ENCODE results near the gene TMIE. TPM values are rescaled to one million over a fixed set of nuclear protein-coding genes. Genes with fewer than 3 reads are reported as not detected.

TMIE gene
- total RNA-seq, 1 experiment from 2014 or later, result 6.5 TPM

DNA sequence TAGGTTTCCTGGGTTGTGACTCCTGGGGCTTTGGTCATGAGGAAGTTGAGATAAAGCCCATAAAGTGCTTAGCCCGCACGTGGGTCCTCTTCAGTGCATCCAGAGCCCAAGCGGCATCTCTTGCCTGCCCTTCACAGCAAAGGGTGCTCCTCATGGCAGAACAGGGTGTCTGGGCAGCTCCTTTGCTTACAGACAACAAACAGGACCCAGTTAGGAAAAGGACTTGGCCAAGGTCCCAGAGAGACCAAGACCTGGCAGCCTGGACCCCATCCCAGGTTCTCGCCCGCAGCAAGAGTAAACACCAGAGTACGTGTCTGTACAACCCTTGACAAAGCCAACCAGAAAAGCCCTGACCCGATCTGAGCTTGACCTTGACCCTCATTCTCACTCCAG lies 34.7 kb upstream of the TMIE start:
- BruUV-seq (replicated peaks), result TSS peak; percentile 24
- POLR2A ChIA-PET (ENCODE audit: unreplicated experiment), result interaction anchor here (0.8 kb wide), 1 partner anchor 1304 kb away, joined by 3 read pairs; no protein-coding TSS in a partner anchor
- CTCF ChIA-PET, result no interaction called here

DNA sequence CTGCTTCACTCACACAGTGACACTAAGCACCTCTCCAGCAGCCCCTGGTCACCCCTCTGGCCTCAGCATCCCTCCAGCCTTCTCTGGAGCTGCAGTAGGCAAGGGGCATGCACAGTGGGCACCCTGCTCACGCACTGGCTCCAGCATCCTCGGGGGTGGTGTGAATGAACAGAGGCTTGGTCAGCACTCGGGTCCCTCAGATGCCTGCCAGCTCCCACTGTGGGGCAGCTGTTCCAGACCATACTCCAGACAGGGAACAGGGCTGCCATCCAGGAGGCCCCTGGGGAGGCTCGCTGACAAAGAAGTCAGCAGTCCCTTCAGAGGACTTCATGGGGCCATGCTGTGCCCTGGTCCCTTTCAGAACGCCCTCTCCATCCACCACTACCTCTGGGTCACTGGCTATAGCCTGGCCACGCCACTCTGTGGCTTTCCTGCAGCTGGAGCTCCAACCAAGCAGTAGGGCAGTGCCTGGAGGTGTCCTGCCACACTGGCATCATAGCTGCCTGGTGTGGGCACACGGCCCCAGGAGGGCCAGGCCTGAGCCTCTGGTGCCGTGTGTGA lies 34.1 kb upstream of the TMIE start:
- TF ChIP-seq, protein P1, sequence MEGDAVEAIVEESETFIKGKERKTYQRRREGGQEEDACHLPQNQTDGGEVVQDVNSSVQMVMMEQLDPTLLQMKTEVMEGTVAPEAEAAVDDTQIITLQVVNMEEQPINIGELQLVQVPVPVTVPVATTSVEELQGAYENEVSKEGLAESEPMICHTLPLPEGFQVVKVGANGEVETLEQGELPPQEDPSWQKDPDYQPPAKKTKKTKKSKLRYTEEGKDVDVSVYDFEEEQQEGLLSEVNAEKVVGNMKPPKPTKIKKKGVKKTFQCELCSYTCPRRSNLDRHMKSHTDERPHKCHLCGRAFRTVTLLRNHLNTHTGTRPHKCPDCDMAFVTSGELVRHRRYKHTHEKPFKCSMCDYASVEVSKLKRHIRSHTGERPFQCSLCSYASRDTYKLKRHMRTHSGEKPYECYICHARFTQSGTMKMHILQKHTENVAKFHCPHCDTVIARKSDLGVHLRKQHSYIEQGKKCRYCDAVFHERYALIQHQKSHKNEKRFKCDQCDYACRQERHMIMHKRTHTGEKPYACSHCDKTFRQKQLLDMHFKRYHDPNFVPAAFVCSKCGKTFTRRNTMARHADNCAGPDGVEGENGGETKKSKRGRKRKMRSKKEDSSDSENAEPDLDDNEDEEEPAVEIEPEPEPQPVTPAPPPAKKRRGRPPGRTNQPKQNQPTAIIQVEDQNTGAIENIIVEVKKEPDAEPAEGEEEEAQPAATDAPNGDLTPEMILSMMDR (conservative IDR thresholded peaks at IDR 0.05), result no peak
- TF ChIP-seq EZH2 (IDR thresholded peaks at IDR 0.05; ENCODE audit: low read depth), result no peak

More for the DNA sequence above, 34.7 kb upstream of the TMIE start:
- Histone ChIP-seq H3K79me2 (ENCODE audit: low read depth) (no peaks in the 10 kb centered on the region), H3K9me3 (ENCODE audit: insufficient read depth, low read depth) (no peaks in the 10 kb centered on the region), H3K27me3 (ENCODE audit: insufficient read depth, low read depth) (no peaks in the 10 kb centered on the region), H3K27ac (no peak overlapping the region), H3K36me3 (ENCODE audit: low read depth) (no peaks in the 10 kb centered on the region), H4K20me1 (ENCODE audit: insufficient read depth) (no peaks in the 10 kb centered on the region), H3F3A (ENCODE audit: insufficient read depth, low read depth) (no peaks in the 10 kb centered on the region), H3K4me1 (replicated peaks; ENCODE audit: insufficient read depth) (peaks cover 3% of the 10 kb centered on the region), H3K4me3 (no peak overlapping the region), H2AFZ (no peak overlapping the region), H3K4me2 (no peak overlapping the region), H3K9me2 (ENCODE audit: insufficient read depth) (no peaks in the 10 kb centered on the region)
- no peak for DNase-seq
- intact Hi-C loops (cut with micrococcal nuclease; ENCODE audit: unreplicated experiment), result no loop called here
- TF ChIP-seq EZH2 (IDR thresholded peaks at IDR 0.05; ENCODE audit: low read depth), result no peak
- TF ChIP-seq, protein P1 (conservative IDR thresholded peaks at IDR 0.05), result no peak

DNA sequence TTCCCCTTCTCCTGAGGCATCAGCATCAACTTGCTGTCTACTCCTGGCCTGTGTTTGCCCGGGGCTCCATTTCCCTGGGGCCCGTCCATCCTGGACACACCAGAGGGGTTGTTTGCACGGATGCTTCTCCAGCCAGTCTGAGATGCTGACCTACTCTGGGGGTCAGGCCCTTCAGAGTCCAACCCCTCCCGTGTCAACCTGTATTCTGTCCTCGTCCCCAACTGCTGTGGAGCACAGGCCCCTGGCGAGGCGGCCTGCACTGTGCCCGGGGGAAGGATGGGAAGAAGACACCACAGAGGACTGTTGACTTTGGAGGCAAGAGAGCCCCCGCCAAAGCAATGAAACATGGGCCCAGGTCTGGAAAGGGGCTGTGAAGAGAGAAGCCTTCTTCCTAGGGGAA lies 33.5 kb upstream of the TMIE start:
- no peak for TF ChIP-seq EZH2 (IDR thresholded peaks at IDR 0.05; ENCODE audit: low read depth)
- TF ChIP-seq, protein P1 (conservative IDR thresholded peaks at IDR 0.05), result no peak
- ChIA-PET POLR2A (ENCODE audit: unreplicated experiment) (interaction anchor here (0.5 kb wide), 1 partner anchor 24 kb away, joined by 4 read pairs; no protein-coding TSS in a partner anchor), CTCF (no interaction called here)
- DNase-seq, result no peak
- intact Hi-C loops (cut with micrococcal nuclease; ENCODE audit: unreplicated experiment), result no loop called here
- BruUV-seq (replicated peaks), result no TSS peak
- no peak overlapping the region for H3K27ac ChIP-seq
- no peaks in the 10 kb centered on the region for H3K9me2 ChIP-seq (ENCODE audit: insufficient read depth)
- no peak overlapping the region for H3K4me2 ChIP-seq
- H3K27me3 ChIP-seq (ENCODE audit: insufficient read depth, low read depth), result no peaks in the 10 kb centered on the region
- no peaks in the 10 kb centered on the region for H3K9me3 ChIP-seq (ENCODE audit: insufficient read depth, low read depth)
- H3K4me3 ChIP-seq, result no peak overlapping the region
- H3K79me2 ChIP-seq (ENCODE audit: low read depth), result no peaks in the 10 kb centered on the region
- no peak overlapping the region for H2AFZ ChIP-seq
- no peaks in the 10 kb centered on the region for H4K20me1 ChIP-seq (ENCODE audit: insufficient read depth)
- H3K36me3 ChIP-seq (ENCODE audit: low read depth), result no peaks in the 10 kb centered on the region
- no peaks in the 10 kb centered on the region for H3F3A ChIP-seq (ENCODE audit: insufficient read depth, low read depth)
- no peaks in the 10 kb centered on the region for H3K4me1 ChIP-seq (replicated peaks; ENCODE audit: insufficient read depth)

More for the DNA sequence above, 34.1 kb upstream of the TMIE start:
- Histone ChIP-seq H3K79me2 (ENCODE audit: low read depth) (no peaks in the 10 kb centered on the region), H3F3A (ENCODE audit: insufficient read depth, low read depth) (no peaks in the 10 kb centered on the region), H3K4me1 (replicated peaks; ENCODE audit: insufficient read depth) (no peaks in the 10 kb centered on the region), H3K9me3 (ENCODE audit: insufficient read depth, low read depth) (no peaks in the 10 kb centered on the region), H3K27me3 (ENCODE audit: insufficient read depth, low read depth) (no peaks in the 10 kb centered on the region), H3K4me2 (no peak overlapping the region), H3K4me3 (no peak overlapping the region), H2AFZ (no peak overlapping the region), H3K36me3 (ENCODE audit: low read depth) (no peaks in the 10 kb centered on the region), H3K9me2 (ENCODE audit: insufficient read depth) (no peaks in the 10 kb centered on the region), H3K27ac (no peak overlapping the region), H4K20me1 (ENCODE audit: insufficient read depth) (no peaks in the 10 kb centered on the region)
- no TSS peak for BruUV-seq (replicated peaks)
- no peak for DNase-seq
- CTCF ChIA-PET, result no interaction called here
- intact Hi-C loops (cut with micrococcal nuclease; ENCODE audit: unreplicated experiment), result no loop called here
- POLR2A ChIA-PET (ENCODE audit: unreplicated experiment), result interaction anchor here (0.5 kb wide), 1 partner anchor 24 kb away, joined by 4 read pairs; no protein-coding TSS in a partner anchor

Measured in PC-9 (cell line).